ENCODE data around the gene SLC9A9. TPM values are rescaled to one million over a fixed set of nuclear protein-coding genes. Genes with fewer than 3 reads are reported as not detected.

SLC9A9 gene
- total and polyA plus RNA-seq, 2 donors from 2014 or later: 3.7 to 16.5 TPM

GRCh38 chr3:143222981-143223380, 625.3 kb downstream of the SLC9A9 start:
- Histone ChIP-seq H3K4me1 (ENCODE audit: control insufficient read depth in 2 of 3, insufficient read depth in 2 of 3, low read depth in 1 of 3, low read length in 3 of 3) (no peaks in the 10 kb centered on the region), H3K4me3 (ENCODE audit: low read length in 3 of 3) (no peak overlapping the region), H3K27me3 (ENCODE audit: control insufficient read depth, insufficient read depth, low read length) (no peaks in the 10 kb centered on the region), H3K9ac (ENCODE audit: low read length in 3 of 3) (no peak overlapping the region), H3K27ac (ENCODE audit: low read depth in 2 of 2, low read length in 2 of 2) (no peak overlapping the region), H3K9me3 (ENCODE audit: control insufficient read depth in 2 of 3, insufficient read depth in 1 of 3, low read length in 3 of 3) (no peaks in the 10 kb centered on the region), H3K36me3 (ENCODE audit: control insufficient read depth in 2 of 3, insufficient read depth in 3 of 3, low read length in 3 of 3) (no peaks in the 10 kb centered on the region)
- intact Hi-C loops (cut with DNase I): no loop called here
- no peak for FAIRE-seq
- TF ChIP-seq, protein P1, sequence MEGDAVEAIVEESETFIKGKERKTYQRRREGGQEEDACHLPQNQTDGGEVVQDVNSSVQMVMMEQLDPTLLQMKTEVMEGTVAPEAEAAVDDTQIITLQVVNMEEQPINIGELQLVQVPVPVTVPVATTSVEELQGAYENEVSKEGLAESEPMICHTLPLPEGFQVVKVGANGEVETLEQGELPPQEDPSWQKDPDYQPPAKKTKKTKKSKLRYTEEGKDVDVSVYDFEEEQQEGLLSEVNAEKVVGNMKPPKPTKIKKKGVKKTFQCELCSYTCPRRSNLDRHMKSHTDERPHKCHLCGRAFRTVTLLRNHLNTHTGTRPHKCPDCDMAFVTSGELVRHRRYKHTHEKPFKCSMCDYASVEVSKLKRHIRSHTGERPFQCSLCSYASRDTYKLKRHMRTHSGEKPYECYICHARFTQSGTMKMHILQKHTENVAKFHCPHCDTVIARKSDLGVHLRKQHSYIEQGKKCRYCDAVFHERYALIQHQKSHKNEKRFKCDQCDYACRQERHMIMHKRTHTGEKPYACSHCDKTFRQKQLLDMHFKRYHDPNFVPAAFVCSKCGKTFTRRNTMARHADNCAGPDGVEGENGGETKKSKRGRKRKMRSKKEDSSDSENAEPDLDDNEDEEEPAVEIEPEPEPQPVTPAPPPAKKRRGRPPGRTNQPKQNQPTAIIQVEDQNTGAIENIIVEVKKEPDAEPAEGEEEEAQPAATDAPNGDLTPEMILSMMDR (IDR thresholded peaks at IDR 0.05; ENCODE audit: borderline replicate concordance, extremely low read depth, insufficient read depth): no peak
- no peak for DNase-seq

DNA sequence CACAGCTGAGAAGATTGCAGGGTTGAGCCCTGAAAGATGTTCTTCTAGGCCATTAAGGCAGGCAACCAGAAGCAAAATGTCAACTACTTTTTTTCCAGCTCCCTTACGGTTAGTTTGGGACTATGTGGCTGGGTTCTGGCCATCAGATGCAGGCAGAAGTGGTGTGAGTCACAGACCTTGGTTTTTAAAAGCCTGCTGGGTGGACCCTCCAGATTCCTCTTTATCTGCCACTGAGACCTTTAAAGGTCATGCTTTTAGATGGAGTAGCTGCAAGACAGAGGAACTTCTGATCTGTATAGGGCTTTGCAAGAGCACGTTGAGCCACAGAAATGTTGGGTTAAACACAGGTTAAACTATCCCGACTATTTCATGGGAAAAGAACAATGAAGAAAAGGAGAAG, 625.8 kb downstream of the SLC9A9 start:
- H3K4me1 ChIP-seq (ENCODE audit: control insufficient read depth in 2 of 3, insufficient read depth in 2 of 3, low read depth in 1 of 3, low read length in 3 of 3): no peaks in the 10 kb centered on the region
- H3K27me3 ChIP-seq (ENCODE audit: control insufficient read depth, insufficient read depth, low read length): no peaks in the 10 kb centered on the region
- H3K27ac ChIP-seq (ENCODE audit: low read depth in 2 of 2, low read length in 2 of 2): no peak overlapping the region
- H3K4me3 ChIP-seq (ENCODE audit: low read length in 3 of 3): no peak overlapping the region
- FAIRE-seq (no peak), DNase-seq (no peak)
- no peaks in the 10 kb centered on the region for H3K9me3 ChIP-seq (ENCODE audit: control insufficient read depth in 2 of 3, insufficient read depth in 1 of 3, low read length in 3 of 3)
- TF ChIP-seq, protein P1 (IDR thresholded peaks at IDR 0.05; ENCODE audit: borderline replicate concordance, extremely low read depth, insufficient read depth): no peak
- H3K36me3 ChIP-seq (ENCODE audit: control insufficient read depth in 2 of 3, insufficient read depth in 3 of 3, low read length in 3 of 3): no peaks in the 10 kb centered on the region
- intact Hi-C loops (cut with DNase I): no loop called here
- H3K9ac ChIP-seq (ENCODE audit: low read length in 3 of 3): no peak overlapping the region

DNA sequence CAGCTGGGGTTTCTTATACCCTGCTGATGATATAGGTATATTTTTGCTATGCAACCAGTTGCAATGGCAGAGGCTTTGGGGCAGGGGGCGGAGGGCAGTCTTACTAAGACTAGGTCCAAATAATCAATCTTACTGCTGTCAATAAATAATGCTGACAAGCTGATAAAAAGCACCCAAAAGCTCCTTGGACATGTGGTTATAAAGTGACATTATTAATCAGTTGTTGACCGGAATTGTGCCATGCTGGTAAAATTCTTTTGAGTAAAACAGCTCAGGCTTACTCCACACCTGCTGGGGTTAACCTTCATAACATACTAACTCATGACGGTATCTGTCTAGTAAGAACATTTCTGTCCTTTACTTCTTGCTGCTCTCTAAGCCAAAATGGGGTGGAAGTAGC, 626.8 kb downstream of the SLC9A9 start:
- no peaks in the 10 kb centered on the region for H3K9me3 ChIP-seq (ENCODE audit: control insufficient read depth in 2 of 3, insufficient read depth in 1 of 3, low read length in 3 of 3)
- no peaks in the 10 kb centered on the region for H3K27me3 ChIP-seq (ENCODE audit: control insufficient read depth, insufficient read depth, low read length)
- no peak for DNase-seq
- H3K27ac ChIP-seq (ENCODE audit: low read depth in 2 of 2, low read length in 2 of 2): no peak overlapping the region
- H3K4me3 ChIP-seq (ENCODE audit: low read length in 3 of 3): no peak overlapping the region
- intact Hi-C loops (cut with DNase I): no loop called here
- FAIRE-seq: no peak
- TF ChIP-seq, protein P1 (IDR thresholded peaks at IDR 0.05; ENCODE audit: borderline replicate concordance, extremely low read depth, insufficient read depth): no peak
- H3K4me1 ChIP-seq (ENCODE audit: control insufficient read depth in 2 of 3, insufficient read depth in 2 of 3, low read depth in 1 of 3, low read length in 3 of 3): no peaks in the 10 kb centered on the region
- H3K36me3 ChIP-seq (ENCODE audit: control insufficient read depth in 2 of 3, insufficient read depth in 3 of 3, low read length in 3 of 3): no peaks in the 10 kb centered on the region
- H3K9ac ChIP-seq (ENCODE audit: low read length in 3 of 3): no peak overlapping the region

DNA sequence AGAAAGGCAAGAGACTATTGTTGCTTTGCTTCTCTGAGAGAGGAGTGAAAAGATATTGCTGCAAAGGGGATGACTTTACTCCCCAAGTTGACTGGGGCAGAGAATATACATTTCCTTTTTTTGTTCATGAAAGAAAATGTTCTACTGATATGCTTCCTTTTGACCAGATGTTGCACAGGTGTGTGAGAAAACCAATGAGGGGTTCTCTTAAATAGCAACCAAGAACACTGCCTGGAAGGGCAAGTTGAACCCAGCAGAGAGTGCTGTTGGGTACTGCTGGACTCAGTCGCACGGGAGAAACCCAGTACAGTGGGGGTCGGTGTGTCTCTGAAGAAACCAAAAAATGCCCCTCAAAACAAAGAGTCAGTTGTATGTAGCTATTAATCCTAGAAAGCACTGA, 627.5 kb downstream of the SLC9A9 start:
- Histone ChIP-seq H3K36me3 (ENCODE audit: control insufficient read depth in 2 of 3, insufficient read depth in 3 of 3, low read length in 3 of 3) (no peaks in the 10 kb centered on the region), H3K4me1 (ENCODE audit: control insufficient read depth in 2 of 3, insufficient read depth in 2 of 3, low read depth in 1 of 3, low read length in 3 of 3) (no peaks in the 10 kb centered on the region), H3K27me3 (ENCODE audit: control insufficient read depth, insufficient read depth, low read length) (no peaks in the 10 kb centered on the region), H3K27ac (ENCODE audit: low read depth in 2 of 2, low read length in 2 of 2) (no peak overlapping the region), H3K4me3 (ENCODE audit: low read length in 3 of 3) (no peak overlapping the region), H3K9me3 (ENCODE audit: control insufficient read depth in 2 of 3, insufficient read depth in 1 of 3, low read length in 3 of 3) (no peaks in the 10 kb centered on the region), H3K9ac (ENCODE audit: low read length in 3 of 3) (no peak overlapping the region)
- DNase-seq: no peak
- FAIRE-seq: no peak
- intact Hi-C loops (cut with DNase I): no loop called here
- TF ChIP-seq, protein P1 (IDR thresholded peaks at IDR 0.05; ENCODE audit: borderline replicate concordance, extremely low read depth, insufficient read depth): no peak
